GM12864 (cell line): ENCODE results near the gene KCNQ1OT1.

Experiments
- DNase-seq: peaks from one replicate; pipeline ENCODE4 v3.0.0-alpha.2; 2011; ENCODE audit warnings: low read depth
- H3K4me3 ChIP-seq: 2 replicates; pipeline ENCODE4 v1.5.1; 2011; ENCODE audit warnings: mild to moderate bottlenecking, low read depth, low read length, control low read depth
- CTCF ChIP-seq: IDR thresholded peaks from 2 replicates; pipeline ENCODE4 v1.5.1; 2011; ENCODE audit warnings: low read depth, mild to moderate bottlenecking, moderate library complexity, low read length, control low read depth, inconsistent platforms; ENCODE audit errors: missing control alignments

KCNQ1OT1 gene

GRCh38 chr11:2736577-2737225 lies 36.9 kb upstream of the KCNQ1OT1 start:
- no peak for TF ChIP-seq CTCF
- no peak overlapping the region for H3K4me3 ChIP-seq
- no peak for DNase-seq

- no peak overlapping the region for H3K4me3 ChIP-seq
- no peak for TF ChIP-seq CTCF
These were observed 35.3 kb upstream of the KCNQ1OT1 start for GRCh38 chr11:2735053-2735589.

GRCh38 chr11:2734181-2735052 lies 34.6 kb upstream of the KCNQ1OT1 start:
- TF ChIP-seq CTCF, result no peak
- H3K4me3 ChIP-seq, result no peak overlapping the region
- DNase-seq, result no peak

More at GRCh38 chr11:2735053-2735589, 35.3 kb upstream of the KCNQ1OT1 start:
- no peak for DNase-seq

- DNase-seq, result no peak
- no peak for TF ChIP-seq CTCF
These were observed 33.3 kb upstream of the KCNQ1OT1 start for GRCh38 chr11:2732940-2733628.

GRCh38 chr11:2732261-2732939 lies 32.6 kb upstream of the KCNQ1OT1 start:
- no peak overlapping the region for H3K4me3 ChIP-seq
- no peak for TF ChIP-seq CTCF
- DNase-seq, result no peak

More at GRCh38 chr11:2732940-2733628, 33.3 kb upstream of the KCNQ1OT1 start:
- H3K4me3 ChIP-seq, result no peak overlapping the region

- DNase-seq, result no peak
- H3K4me3 ChIP-seq, result no peak overlapping the region
- no peak for TF ChIP-seq CTCF
These were observed 31.6 kb upstream of the KCNQ1OT1 start for GRCh38 chr11:2731130-2732125.
